Cortex of kidney (tissue), 1 donor: Measurements from ENCODE around the gene NUDT3.
"Not testable (repeated sequence)": the region's sequence is repeated elsewhere in the genome, so short reads cannot be mapped to it uniquely, and the experiment has no call there.

Experiments used
- DNase-seq: peaks from one replicate; lab custom pipeline; 2025; lab: John Stamatoyannopoulos, UW

The NUDT3 gene

DNA sequence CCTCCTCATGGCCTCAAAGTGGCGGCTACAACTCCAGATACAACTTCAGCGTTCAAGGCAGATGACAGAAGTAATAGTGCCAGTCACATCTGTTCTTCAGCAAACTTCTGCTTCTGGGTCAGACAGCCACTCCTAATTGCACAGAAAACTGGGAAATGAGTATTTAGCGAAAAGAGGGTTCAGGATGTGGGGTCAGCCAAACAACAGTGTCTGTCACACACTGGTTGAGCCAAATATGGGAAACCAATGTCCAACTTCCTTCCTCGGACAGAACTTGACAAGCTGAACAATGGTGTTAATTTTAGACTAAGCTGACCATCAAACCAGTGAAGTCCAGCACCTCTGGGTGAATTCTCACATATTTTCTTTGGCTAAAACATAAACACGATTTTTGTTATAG, 22.1 kb downstream of the NUDT3 start:
- DNase-seq: no peak

DNA sequence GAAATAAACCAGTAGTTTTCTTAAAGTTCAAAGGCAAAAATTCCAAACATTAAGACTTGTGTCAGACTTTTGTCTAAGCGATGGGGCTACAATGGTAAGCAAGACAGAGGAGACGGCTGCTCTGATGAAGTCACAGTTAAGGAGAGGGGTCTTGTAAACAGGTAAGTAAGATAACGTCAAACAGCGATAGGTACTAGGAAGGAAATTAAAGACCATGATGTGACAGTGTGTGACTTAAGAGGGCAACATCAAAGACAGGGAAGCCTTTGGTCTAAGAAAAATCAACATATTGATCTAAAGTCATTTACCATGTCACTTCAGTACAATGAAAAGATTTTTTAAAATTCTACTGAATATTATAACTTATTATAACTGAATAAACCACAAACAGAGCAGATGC, 23.1 kb downstream of the NUDT3 start:
- DNase-seq: no peak

DNA sequence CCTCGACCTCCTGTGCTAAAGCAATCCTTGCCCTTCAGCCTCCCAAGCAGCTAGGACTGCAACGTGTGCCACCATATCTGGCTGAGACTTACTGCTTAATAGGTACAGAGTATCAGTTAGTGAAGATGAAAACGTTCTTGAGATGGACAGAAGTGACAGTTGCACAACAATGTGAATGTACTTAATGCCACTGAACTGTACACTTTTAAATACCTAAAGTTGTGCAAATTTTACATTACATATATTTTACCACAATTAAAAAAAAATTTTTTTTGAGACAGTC, 25.9 kb downstream of the NUDT3 start:
- no peak for DNase-seq

DNA sequence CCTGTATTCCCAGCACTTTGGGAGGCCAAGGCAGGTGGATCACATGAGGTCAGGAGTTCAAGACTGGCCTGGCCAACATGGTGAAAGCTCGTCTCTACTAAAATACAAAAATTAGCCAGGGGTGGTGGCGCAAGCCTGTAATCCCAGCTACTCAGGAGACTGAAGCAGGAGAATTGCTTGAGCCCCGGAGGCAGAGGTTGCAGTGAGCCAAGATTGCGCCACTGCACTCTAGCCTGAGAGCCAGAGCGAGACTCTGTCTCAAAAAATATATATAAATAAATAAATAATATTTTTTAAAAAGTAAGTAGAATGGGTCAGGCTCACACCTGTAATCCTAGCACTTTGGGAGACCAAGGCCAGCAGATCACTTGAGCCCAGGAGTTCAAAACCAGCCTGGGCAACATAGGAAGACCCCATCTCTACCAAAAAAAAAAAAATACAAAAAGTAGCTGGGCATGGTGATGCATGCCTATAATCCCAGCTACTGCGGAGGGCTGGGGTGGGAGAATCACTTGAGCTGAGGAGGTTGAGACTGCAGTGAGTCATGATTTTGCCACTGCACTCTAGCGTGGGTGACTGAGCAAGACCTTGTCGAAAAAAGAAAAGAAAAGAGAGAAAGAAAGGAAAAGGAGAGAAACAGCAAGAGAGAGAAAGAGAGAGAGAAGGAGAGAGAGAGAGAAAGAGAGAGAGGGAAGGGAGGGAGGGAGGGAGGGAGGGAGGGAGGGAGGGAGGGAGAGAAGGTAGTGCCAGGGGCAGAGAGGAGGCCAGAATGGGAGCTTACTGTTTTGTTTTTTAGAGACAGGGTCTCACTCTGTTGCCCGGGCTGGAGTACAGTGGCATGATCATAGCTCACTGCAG, 26.5 kb downstream of the NUDT3 start:
- DNase-seq: not testable (repeated sequence)

DNA sequence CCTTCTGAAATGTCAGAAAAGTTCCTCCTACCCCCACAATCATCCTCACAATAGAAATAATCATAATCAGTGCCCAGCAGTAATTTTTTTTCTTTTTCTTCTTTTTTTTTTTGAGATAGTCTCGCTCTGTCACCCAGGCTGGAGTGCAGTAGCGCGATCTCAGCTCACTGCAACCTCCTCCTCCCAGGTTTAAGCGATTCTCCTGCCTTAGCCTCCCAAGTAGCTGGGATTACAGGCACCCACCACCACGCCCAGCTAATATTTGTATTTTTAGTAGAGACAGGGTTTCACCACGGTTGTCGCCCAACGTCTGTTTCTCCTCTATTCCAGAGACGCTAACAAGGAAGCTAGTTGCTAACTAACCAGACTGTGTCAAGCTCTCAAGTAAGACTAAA, 28.8 kb downstream of the NUDT3 start:
- DNase-seq: not testable (repeated sequence)

DNA sequence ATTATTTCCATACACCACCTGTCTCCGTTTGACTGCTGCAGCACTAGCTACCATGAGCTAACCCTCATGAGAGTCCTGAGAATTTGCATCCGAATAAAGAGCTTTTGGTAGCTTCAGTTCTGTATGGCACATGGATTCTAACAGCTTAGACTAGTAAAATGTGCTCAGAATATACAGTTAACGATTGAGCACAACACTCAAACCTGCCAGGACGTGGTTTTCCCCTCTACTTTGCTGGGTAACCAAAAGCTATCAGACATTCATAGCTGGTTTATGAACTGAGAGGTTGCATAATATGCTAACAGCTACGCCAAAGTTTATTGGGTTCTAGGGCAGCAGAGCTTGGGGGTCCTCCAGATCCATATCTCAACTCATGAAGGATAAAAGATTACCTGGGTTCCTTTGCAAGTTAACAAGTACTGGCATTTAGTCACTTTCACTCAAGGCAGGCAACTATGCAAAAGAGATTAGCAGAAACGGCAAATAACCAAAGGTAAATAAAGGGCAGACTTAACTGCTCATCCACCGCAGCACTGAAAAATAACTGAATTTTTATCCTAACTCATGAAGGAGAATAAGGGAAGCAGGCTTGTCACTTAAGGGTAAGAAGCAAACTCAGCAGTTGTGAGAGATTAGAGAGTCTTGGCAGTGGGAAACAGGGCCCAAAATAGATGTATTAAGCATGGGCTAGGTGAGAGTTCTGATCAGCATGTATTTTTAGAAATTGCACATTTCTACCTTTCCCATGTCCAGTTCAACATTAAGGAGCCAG, 29.4 kb downstream of the NUDT3 start:
- no peak for DNase-seq

DNA sequence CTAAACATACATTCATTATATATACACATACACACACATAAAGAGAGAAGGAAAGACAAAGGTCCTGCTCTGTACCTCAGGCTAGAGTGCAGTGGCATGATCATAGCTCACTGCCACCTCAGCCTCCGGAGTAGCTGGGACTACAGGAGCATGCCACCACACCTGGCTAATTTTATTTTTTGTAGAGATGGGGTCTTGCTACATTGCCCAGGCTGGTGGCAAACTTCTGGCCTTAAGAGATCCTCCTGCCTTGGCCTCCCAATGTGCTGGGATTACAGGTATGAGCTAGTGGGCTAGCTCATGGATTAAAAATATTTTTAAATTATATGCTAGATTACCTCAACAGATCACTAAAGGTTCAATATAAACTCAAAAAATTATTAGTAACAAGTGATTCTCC, 30.3 kb downstream of the NUDT3 start:
- no peak for DNase-seq

DNA sequence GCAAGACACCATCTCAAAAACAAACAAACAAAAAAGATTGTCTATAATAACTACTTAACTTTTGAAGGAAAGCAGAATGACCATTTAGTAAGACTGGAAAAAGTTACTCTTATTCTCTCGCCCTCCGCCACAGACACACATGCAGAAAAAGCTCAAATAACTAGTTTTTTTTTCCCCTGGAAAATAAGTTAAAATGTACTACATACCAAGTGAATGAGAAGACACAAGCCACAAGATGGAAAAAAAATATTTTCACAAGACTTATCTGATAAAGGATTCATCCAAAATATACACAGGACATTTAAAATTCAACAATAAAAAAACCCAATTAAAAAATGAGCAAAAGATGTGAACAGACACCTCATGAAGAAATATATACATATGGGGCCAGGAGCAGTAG, 31.9 kb downstream of the NUDT3 start:
- DNase-seq: no peak

DNA sequence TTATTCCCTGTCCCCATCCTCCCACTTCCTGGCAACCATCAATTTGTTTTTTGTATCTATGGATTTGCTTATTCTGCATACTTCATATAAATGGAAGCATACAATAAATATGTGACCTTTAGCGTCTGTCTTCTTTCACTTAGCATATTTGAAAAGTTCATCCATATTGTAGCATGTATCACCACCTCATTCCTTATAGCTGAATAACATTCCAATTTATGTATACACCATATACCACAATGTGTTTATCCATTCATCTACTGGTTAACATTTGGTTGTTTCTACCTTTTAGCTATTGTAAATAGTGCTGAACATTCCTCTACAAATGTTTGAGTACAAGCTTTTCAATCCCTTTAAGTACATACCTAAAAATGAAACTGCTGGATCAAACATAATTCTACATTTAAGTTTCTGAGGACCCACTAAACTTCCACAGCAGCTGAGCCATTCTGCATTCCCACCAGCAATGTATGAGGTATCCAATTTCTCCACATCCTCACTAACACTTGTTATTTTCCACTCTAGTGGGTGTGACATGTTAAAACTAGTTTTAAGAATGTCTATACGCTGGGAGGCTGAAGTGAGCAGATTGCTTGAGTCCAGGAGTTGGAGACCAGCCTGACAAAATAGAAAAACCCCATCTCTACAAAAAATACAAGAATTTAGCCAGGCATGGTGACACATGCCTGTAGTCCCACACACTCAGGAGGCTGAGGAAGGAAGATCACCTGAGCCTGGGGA, 32.9 kb downstream of the NUDT3 start:
- no peak for DNase-seq

DNA sequence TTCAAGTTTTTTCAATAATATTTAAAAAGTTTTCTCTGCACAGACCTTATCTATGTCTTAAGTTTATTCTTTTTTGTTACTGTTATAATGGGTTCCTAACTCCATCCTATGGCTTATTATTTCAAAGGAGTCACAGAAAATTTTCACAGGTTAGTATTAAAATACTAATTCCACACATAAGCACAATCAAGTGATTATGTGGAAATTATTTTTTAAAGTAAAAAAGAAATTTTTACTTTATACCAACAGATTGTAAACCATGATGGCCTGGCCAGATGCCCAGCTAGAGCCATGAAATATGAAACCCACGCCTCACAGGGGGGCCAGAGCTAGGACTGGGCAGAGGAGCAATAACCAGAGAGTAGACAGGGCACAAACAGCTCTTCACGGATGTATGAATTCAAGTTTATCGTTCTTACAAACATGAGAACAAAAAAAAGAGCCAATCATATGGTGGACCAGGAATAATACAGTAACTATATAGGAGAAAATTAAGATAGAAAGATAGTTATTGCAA, 34.0 kb downstream of the NUDT3 start:
- DNase-seq: no peak

DNA sequence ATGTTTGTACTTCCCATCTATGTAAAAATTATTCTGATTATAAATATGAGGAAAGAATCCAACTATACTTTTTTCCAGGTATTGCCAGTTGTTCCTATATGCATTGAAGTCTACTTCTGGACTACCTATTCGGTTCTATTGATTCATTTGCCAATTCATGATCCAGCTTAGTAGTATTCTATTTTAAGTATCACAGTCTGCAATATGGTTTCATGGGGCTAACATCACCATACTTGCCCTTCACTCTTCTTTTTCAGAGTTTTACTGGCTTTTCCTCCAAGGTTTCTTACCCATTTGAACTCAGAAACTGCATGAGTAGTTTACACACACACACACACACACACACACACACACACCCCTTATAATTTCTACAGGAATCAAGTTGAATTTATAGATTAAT, 34.5 kb downstream of the NUDT3 start:
- DNase-seq: no peak

DNA sequence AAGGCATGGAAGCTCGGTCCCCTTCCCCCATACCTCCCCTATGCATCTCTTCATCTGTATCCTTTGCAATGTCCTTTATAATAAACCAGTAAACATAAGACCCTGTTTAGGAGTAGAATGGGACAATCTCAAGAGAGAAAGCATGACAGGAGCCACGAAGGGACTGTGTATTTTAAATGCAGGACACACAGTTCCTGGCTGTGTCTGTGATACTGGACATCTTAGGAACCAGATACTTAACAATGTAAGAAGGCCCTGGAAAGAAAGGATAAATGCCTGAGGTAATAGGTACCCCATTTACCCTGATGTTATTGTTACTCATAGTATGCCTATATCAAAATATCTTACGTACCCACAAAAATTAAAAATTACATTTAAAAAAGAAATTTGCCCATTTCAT, 36.6 kb downstream of the NUDT3 start:
- no peak for DNase-seq

DNA sequence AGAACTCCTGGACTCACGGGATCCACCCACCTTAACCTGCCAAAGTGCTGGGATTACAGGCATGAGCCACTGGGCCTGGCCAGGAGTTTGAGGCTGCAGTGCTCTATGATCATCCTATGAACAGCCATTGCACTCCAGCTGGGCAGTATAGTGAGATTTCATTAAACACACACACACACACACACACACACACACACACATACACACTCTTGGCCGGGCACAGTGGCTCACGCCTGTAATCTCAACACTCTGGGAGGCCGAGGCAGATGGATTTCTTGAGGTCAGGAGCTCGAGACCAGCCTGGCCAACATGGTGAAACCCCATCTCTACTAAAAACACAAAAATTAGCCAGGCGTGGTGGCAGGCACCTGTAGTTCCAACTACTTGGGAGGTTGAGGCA, 38.2 kb downstream of the NUDT3 start:
- not testable (repeated sequence) for DNase-seq

DNA sequence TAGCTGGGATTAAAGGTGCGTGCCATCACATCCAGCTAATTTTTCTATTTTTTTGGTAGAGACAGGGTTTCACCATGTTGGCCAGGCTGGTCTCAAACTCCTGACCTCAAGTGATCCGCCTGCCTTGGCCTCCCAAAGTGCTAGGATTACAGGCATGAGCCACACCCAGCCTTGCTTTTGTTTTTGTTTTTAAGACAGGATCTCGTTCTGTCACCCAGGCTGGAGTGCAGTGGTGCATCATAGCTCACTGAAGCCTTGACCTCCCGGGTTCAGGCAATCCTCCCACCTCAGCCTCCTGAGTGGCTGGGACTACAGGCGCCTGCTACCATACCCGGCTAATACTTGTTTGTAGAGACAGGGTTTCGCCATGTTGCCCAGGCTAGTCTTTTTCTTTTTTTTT, 38.9 kb downstream of the NUDT3 start:
- not testable (repeated sequence) for DNase-seq

DNA sequence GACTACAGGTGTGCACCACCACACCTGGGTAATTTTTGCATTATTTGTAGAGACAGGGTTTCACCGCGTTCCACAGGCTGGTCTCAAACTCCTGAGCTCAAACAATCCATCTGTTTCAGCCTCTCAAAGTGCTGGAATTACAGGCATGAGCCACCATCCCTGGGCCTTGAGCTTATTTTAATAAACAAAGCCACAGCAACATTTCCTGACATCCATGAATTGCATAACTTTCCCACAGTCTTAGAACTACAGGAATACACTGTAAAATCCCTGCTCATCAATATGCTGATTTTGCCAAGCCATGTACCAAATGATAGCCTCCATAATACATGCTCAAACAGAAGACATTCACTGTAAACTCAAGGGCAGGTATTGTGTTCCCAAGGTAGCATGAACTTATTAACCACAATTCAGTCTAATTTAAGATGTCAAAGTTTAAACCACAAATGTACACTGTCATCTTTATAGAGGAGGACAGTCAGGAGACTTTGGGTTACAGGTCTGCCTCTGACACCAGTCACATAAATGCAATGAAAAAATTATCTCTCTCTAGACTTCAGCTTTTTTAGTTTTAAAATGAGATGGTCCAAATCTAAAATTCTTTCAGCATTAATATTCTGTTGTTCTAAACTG, 40.0 kb downstream of the NUDT3 start:
- no peak for DNase-seq

DNA sequence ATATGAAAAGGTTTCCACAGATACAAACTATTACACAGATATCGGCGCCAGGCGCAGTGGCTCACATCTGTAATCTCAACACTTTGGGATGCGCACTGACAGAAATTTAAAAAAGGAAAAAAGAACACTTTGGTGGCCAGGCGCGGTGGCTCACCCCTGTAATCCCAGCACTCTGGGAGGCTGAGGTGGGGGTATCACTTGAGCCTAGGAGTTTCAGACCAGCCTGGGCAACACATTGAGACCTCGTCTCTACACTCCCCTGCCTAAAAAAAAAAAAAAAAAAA, 41.6 kb downstream of the NUDT3 start:
- no peak for DNase-seq

DNA sequence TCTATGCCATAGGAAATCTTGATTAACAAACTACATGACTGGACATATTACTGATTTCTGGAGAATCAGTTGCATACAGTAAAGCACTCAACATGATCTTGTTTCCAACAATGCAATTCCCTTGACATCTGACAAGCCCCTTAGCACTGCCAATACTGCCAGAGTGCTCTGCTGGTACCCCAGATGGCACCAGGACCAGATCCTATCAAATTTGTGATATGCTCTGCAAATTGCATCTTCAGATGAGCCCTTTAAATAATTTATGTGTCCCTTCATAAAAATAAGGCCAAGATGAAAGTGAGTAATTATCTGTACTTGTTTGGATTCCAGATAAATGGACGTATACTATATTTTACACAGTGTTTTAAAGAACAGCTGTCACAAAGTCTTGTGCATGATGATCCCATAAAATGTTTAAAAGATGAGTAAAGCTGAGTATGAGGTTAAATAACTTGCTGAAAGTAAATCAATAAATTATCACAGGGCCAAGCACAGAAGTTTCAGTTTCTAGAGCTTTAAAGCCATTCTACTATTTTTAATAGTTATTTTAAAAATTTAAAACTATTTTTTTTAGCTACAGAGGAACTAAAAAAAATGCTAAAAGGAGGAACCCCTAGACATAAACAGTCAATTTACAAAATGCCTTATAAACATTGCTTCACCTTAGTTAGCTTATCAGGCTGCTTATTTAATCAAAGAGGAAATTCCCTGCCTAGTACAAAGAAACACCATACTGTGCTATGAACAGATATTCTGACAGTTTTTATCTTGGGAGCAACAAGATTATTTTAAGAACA, 42.1 kb downstream of the NUDT3 start:
- no peak for DNase-seq

DNA sequence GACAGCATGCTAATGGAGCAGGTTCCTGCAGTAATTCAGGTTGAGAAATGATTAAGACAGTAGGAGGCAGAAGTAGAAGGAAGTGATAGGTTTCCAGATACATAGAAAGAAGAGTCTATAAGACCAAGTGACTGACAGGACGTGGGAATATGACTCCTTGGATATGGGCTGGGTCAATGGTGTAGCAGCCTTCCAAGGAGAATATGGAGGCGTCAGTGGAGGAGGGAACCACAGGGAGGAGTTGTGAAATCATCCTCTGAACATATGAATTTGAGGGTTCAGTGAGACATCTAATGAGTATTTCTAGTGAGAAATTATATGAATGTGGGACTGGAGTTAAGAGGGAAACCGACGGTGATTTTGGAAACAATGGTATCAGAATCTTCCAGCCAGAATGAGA, 43.3 kb downstream of the NUDT3 start:
- no peak for DNase-seq

DNA sequence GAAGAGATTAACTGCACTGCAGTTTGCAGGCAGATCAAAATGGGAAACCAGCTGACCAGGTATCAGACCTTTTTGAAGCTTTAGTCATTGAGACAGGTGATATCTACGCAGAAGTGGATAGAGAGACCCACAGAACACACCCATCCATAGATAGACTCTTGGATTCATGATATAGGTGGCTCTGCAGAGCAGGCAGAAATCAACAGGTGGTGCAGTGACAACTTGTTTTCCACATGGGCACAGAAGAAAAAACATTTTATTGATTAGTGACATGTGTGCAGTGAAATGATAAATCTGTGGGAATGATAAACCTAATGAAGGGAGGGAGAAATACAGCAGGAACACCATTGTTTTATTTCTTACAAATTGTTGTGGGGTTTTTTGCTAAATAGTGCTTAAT, 45.2 kb downstream of the NUDT3 start:
- no peak for DNase-seq

DNA sequence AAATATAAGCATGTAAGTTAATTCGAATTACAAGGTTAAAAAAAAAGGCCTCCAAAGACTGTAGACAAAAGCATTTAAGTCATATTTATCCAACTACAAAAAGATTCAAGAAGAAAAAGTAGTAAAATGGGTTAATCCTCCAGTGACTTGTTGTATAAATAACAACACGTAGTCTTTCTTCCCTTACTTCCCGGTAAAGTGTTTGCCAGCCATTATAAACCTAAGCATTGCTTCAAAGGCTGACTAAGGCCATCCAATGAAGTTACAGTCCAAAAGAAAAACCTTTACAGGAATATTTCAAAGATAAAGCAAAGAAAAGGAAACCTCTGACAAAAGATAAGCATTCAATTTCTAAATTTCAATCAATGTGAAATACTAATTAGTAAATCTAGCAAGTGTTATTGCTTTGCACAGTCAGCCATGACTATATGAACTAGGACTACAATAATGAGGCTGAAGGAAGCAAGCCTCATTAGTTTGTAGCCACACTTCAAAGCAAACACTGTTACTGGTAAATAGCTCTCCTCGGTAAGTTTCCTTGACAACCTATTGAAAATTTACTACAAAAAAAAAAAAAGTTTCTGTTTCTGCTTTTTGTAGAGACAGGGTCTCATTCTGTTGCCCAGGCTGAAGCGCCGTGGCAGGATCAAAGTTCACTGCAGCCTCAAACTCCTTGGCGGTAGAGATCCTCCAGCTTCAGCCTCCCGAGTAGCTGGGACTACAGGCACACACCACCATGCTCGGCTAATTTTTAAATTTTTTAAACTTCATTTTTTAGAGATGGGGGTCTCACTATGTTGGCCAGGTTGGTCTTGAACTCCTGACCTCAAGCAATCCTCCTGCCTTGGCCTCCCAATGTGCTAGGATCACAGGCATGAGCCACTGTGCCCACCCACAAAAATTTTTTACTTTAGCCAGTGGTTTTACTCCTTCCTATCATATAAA, 46.0 kb downstream of the NUDT3 start:
- no peak for DNase-seq

DNA sequence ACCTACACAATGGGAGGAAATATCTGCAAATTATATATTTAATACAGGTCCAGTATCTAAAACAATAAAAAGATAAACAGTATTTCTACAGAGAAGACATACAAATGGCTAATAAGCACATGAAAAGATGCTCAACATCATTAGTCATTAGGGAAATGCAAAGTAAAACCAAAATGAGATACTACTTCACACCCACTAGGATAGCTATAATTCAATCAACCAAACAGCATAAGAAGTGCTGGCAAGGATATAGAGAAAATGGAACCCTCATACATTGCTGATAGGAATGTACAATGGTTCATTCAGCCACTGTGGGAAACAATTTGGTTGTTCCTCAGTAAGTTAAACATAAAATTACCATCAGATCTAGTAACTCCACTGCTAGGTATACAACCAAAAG, 48.7 kb downstream of the NUDT3 start:
- no peak for DNase-seq
